ENCODE results near the gene TNNT3. TPM values are rescaled to one million over a fixed set of nuclear protein-coding genes. Genes with fewer than 3 reads are reported as not detected.

Gene TNNT3
- total RNA-seq, 2 experiments from 2014 or later, result 19.1 to 21.9 TPM

GRCh38 chr11:1933416-1934334, 14.2 kb downstream of the TNNT3 start:
- no peak for TF ChIP-seq CTCF (IDR thresholded peaks at IDR 0.05)
- Mint-ChIP-seq H3K9me3 (no peaks in the 10 kb centered on the region), H3K27me3 (no peaks in the 10 kb centered on the region), H3K4me1 (ENCODE audit: low read depth) (no peaks in the 10 kb centered on the region), H3K36me3 (ENCODE audit: low read depth) (no peaks in the 10 kb centered on the region), H3K27ac (no peak overlapping the region), H3K4me3 (peak overlapping the region; percentile 31)
- no peak overlapping the region for H3K4me3 ChIP-seq (ENCODE audit: low read length)
- peaks cover 6% of the 10 kb centered on the region for H3K4me1 ChIP-seq (ENCODE audit: insufficient read depth, low read length)
- no peaks in the 10 kb centered on the region for H3K36me3 ChIP-seq (ENCODE audit: insufficient read depth, low read length)
- H3K27me3 ChIP-seq (ENCODE audit: control insufficient read depth in 1 of 2, insufficient read depth in 2 of 2, low read length in 2 of 2), result no peaks in the 10 kb centered on the region
- no peak for ATAC-seq (ENCODE audit: poor library complexity)
- H3K27ac ChIP-seq (ENCODE audit: low read depth in 1 of 2, low read length in 2 of 2), result no peak overlapping the region
- H3K9me3 ChIP-seq (ENCODE audit: control insufficient read depth in 1 of 2, insufficient read depth in 1 of 2, low read length in 2 of 2), result no peaks in the 10 kb centered on the region
- intact Hi-C loops (cut with DNase I, micrococcal nuclease), result no loop called here
- DNase-seq, result no peak
- POLR2A ChIA-PET, result no interaction called here
- CTCF ChIA-PET, result interaction anchor here (1.5 kb wide), 1 partner anchor 51 kb away, joined by 3 read pairs; no protein-coding TSS in a partner anchor

GRCh38 chr11:1934335-1935155, 15.0 kb downstream of the TNNT3 start:
- peaks cover 4% of the 10 kb centered on the region for H3K27me3 Mint-ChIP-seq
- H3K9me3 Mint-ChIP-seq, result no peaks in the 10 kb centered on the region
- TF ChIP-seq CTCF (IDR thresholded peaks at IDR 0.05), result no peak
- DNase-seq, result peak in 1 of 14 experiments; percentile 1
- Histone ChIP-seq H3K27ac (ENCODE audit: low read depth in 1 of 2, low read length in 2 of 2) (no peak overlapping the region), H3K27me3 (ENCODE audit: control insufficient read depth in 1 of 2, insufficient read depth in 2 of 2, low read length in 2 of 2) (no peaks in the 10 kb centered on the region), H3K4me1 (ENCODE audit: insufficient read depth, low read length) (peaks cover 9% of the 10 kb centered on the region), H3K9me3 (ENCODE audit: control insufficient read depth in 1 of 2, insufficient read depth in 1 of 2, low read length in 2 of 2) (no peaks in the 10 kb centered on the region), H3K4me3 (ENCODE audit: low read length) (no peak overlapping the region), H3K36me3 (ENCODE audit: insufficient read depth, low read length) (no peaks in the 10 kb centered on the region)
- no peak overlapping the region for H3K27ac Mint-ChIP-seq
- ChIA-PET CTCF (interaction anchor here (1.5 kb wide), 1 partner anchor 52 kb away, joined by 3 read pairs; no protein-coding TSS in a partner anchor), POLR2A (no interaction called here)
- H3K36me3 Mint-ChIP-seq (ENCODE audit: low read depth), result no peaks in the 10 kb centered on the region
- H3K4me1 Mint-ChIP-seq (ENCODE audit: low read depth), result no peaks in the 10 kb centered on the region
- intact Hi-C loops (cut with DNase I, micrococcal nuclease), result no loop called here
- ATAC-seq (ENCODE audit: poor library complexity), result no peak
- H3K4me3 Mint-ChIP-seq, result no peak overlapping the region

GRCh38 chr11:1935156-1936071, 15.9 kb downstream of the TNNT3 start:
- no peak for TF ChIP-seq CTCF (IDR thresholded peaks at IDR 0.05)
- no peak overlapping the region for H3K4me3 ChIP-seq (ENCODE audit: low read length)
- no peak overlapping the region for H3K27ac Mint-ChIP-seq
- no peaks in the 10 kb centered on the region for H3K4me1 Mint-ChIP-seq (ENCODE audit: low read depth)
- no peaks in the 10 kb centered on the region for H3K36me3 ChIP-seq (ENCODE audit: insufficient read depth, low read length)
- no peaks in the 10 kb centered on the region for H3K9me3 Mint-ChIP-seq
- DNase-seq (peak in 1 of 14 experiments; percentile 3), ATAC-seq (ENCODE audit: poor library complexity) (no peak)
- intact Hi-C loops (cut with DNase I, micrococcal nuclease), result no loop called here
- ChIA-PET POLR2A (no interaction called here), CTCF (no interaction called here)
- H3K9me3 ChIP-seq (ENCODE audit: control insufficient read depth in 1 of 2, insufficient read depth in 1 of 2, low read length in 2 of 2), result no peaks in the 10 kb centered on the region
- peaks cover 4% of the 10 kb centered on the region for H3K27me3 Mint-ChIP-seq
- H3K4me1 ChIP-seq (ENCODE audit: insufficient read depth, low read length), result peaks cover 5% of the 10 kb centered on the region
- H3K27ac ChIP-seq (ENCODE audit: low read depth in 1 of 2, low read length in 2 of 2), result no peak overlapping the region
- H3K36me3 Mint-ChIP-seq (ENCODE audit: low read depth), result no peaks in the 10 kb centered on the region
- H3K27me3 ChIP-seq (ENCODE audit: control insufficient read depth in 1 of 2, insufficient read depth in 2 of 2, low read length in 2 of 2), result no peaks in the 10 kb centered on the region
- H3K4me3 Mint-ChIP-seq, result no peak overlapping the region
